Amygdala (tissue), 56 donors: ENCODE data around the gene FAM98B.
"Not testable (repeated sequence)": the region's sequence is repeated elsewhere in the genome, so short reads cannot be mapped to it uniquely, and the experiment has no call there.

Experiments used
- DNase-seq, 56 donors: peaks; one replicate each; lab custom pipeline; 2025; lab: John Stamatoyannopoulos, UW

The FAM98B gene

DNA sequence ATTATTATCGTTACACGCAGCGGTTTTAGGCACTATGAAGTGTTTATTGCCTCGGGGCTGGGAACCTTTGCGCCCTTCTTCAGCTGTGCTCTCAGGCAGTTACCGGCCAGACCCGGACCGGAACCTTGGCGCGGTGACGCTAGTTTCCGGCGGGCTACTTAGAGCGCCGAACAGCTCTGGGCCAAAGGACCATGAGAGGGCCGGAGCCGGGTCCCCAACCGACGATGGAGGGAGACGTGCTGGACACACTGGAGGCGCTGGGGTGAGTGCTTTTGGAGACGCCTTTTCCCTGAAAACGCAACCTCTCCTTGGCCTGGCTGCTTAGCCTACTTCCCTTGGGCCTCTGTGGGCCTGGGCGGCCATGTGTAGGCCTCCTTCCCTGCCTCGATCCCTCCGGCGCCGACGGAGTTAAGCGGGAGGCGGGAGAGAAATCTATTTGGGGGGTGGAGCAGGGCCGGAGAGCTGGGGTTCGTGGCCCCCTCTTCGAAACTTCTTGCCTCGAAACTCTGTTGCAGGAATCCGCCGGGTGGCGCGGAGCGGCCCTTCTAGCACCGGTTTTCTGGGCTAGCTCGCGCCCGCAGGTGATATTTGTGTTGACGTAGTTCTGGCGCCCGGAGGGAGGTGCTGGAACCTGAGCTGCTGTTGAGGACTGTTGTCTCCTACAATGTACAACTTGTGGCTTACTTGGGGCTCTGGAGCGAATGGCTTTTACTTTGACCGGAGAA is at the start of gene FAM98B:
FAM98B (plus strand) TSS at position 157 of the 725 bp plus-strand sequence; CDS start at position 192, 35 bp downstream.
- peak; percentile 41 to 93 (median 83) for DNase-seq

DNA sequence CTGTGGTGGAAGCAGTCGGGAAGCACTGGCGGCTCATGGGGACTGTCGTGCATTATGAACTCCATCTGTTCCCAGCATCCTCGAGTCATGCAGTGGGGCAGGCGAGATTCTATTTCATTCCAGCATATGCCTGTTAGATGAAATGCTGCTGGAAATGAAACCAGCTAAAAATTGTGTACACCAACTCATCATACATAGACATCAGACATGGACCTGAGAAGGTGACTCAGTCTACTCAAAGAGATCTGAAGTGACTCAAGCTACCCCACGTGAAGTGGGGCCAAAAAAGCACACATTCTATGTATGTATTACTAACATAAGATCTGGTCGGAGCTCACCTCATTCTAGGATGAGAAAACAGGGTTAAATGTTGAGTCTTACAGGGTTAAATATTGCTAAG is 47.5 kb upstream of the FAM98B start:
- no peak for DNase-seq

DNA sequence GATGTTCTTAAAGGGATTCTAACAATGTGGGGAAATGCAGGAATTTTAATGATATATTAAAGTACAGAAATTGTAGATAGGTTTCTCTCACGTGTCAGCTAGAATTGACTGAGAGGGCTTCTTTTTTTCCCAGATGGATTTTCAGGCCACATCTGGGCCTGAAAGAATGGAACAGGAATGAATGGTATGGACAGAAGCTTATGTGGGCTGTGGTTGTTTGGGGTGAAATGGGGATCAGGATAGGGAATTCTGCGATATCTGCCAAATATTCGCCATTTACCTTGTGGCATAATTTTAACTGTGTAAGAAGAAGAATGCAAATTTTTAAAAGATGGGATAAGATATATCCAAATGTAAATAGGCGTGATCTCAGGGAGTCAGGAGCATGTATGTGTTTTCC is 45.4 kb upstream of the FAM98B start:
- no peak for DNase-seq

DNA sequence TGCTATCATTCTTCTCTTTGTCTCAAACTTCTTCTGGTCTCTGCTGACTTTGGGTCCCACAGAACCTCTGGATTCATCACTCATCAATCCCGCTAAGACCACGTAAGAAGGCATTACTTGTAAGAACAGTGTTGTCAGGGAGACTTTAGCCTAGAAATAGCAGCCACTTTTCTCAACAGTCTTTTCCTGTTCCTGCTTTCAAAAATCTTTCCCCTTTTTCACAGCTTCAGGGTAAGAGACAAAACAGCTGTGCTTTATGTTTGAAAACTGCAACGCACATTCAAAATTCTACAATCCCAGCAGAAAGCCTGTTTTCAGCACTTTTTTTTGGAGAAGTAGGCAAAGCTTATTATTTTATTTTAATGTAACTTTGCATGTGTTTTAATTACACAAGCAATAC is 42.0 kb upstream of the FAM98B start:
- no peak for DNase-seq

DNA sequence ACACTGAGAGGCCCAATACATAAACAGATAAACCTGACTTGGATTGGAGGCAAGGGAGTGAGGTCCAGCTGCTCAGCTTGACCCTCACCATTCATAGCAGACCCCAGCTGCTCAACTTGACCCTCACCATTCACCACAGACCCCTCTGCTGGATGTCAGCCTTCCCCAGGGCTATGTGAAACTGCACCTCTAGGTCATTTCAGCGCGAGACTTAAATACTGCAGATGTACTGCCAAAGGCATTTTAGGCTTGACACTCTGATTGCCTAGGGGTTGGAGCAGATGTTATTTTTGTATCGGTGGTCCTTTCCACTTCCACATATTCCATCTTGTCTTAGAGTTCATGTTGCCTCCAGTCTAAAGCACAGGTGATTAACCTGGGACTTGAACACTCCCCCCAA is 41.5 kb upstream of the FAM98B start:
- DNase-seq = no peak

DNA sequence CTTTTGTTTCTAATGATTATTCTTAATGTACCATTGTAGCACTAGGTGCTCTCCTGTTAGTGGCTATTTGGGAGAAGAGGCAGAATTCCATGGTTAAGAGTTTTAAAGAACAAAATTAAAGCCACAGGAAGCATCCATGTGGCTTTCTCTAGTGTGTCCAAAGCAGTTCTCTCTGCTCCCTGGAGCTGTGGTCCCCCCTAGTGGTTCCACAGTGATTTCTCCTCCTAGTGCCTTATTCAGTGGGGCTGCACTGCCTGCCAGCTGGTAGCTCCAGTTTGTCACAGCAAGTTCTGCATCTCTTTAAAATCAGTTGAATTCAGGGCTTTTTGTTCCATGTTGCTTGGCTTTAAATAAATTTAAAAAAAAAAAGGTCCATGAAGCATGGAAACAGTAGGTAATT is 39.6 kb upstream of the FAM98B start:
- peak in 46 of 56 donors; percentile 0 to 73 (median 26) for DNase-seq

DNA sequence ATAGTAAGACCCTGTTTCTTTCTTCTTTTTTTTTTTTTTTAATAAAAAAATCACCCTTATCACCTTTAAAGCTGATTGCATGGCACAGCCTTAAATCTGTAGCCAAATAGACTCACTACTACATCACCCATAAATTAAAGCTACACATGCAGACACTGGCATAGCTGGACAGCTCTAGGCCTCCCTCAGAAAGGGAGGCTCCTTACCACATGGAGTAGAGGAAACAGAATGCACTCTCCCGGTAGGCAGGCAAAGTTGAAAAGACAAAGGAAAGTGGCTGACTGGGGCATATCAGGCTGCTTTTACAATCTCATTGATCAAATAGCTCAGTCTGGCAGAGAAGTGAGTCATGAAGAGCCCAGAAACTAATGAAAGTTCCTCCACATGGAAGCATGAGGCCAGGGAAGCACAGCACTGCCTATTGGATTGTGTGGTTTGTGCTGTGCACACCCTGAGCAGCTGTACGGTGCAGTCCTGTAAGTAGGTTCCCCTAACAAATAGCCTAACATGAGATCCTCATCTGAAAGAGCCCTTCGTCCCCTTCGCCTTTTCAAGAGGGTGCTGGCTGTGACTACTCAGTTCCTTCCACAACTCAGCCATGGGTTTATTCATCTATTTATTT is 32.7 kb upstream of the FAM98B start:
- no peak for DNase-seq

DNA sequence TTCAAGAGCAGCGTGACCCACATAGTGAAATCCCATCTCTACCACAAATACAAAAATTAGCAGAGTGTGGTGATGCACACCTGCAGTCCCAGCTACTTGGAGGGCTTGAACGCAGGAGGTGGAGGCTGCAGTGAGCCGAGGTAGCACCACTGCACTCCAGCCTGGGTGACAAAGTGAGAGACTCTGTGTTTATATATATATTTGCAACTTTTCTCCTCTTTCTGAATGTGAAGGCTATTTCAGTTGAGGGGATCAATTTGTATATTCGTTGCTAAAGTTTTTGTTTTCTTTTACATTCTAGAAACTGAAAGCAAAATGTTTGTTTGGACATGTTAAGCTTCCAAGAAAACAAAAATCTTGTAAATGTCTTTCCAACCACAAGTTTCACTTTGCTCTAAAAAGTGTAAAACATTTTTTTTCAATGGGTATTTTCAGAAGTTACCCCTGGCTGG is 29.8 kb upstream of the FAM98B start:
- no peak for DNase-seq

DNA sequence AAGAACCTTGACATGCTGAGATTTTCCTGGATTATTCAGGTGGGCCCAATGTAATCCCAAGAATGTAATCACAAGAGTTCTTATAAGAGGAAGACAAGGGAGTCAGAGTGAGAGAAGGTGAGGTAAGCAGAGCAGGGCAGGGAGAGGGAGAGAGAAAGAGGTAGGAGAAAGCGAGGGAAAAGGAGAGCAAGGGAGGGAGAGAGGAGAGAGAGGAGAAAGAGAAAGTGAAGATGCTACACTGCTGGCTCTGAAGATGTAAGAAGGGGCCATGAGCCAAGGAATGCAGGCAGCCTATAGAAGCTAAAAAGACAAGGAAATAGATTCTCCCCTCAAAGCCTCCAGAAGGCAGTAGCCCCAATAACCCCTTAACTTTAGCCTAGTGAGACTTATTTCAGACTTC is 28.7 kb upstream of the FAM98B start:
- DNase-seq = no peak

DNA sequence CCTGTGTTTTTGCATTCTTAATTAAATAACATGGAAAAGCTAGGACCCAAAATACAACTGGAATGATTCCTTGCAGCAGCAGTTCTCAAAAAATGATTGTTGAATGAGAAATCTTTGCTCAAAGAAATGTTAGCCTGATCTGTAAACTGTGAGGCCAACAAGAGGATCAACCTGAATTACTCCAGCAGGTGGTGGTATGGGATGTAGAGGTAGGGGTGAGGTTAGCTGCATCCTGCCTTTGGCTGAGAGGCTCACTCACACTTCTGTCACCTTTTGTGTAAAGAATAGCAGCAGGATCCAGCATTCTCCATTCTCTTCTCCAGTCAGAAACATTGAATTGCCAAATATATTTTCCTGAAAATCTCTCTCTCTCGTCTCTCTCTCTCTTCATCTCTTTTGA is 26.5 kb upstream of the FAM98B start:
- DNase-seq = no peak

DNA sequence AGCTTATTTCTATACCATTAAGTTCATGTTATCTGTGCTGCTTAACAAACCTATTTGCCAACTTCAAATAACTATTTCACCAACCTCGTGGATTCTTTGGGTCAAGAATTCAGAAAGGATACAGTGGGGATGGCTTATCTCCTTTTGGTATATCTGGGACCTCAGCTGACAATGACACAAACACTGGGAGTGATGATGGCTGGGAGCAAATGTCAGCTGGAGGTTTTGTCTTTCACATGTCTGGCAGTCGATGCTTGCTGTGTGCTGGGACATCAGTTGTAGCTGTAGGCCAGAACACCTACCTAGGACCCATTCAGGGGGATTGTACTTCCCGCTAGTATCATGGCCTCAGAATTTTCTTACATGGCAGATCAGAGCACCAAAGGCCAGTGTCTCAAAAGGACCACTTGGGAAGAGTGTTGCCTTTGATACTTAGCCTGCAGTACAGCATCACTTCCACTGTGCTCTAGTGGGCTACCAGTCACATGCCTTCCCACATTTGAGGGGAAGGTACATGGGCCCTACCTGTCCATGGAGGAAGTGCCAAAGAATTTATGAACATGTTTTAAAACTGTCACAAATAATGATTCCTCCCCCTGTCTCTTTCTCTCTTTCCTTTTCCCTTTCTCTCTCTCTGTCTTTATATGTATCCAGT is 23.7 kb upstream of the FAM98B start:
- DNase-seq = no peak

DNA sequence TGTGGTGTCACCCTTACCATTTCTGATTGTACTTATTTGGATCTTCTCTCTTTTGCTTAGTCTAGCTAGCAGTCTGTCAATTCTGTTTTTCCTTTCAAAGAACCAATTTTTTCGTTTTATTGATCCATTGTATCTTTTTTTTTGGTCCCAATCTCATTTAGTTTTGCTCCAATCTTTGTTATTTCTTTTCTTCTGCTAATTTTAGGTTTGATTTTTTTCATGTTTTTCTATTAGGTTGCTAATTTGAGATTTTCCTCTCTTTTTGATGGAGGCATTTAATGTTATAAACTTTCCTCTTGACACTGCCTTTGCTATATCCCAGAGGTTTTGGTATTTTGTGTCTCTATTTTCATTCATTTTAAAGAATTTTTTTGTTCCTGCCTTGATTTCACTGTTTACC is 16.9 kb upstream of the FAM98B start:
- no peak for DNase-seq

DNA sequence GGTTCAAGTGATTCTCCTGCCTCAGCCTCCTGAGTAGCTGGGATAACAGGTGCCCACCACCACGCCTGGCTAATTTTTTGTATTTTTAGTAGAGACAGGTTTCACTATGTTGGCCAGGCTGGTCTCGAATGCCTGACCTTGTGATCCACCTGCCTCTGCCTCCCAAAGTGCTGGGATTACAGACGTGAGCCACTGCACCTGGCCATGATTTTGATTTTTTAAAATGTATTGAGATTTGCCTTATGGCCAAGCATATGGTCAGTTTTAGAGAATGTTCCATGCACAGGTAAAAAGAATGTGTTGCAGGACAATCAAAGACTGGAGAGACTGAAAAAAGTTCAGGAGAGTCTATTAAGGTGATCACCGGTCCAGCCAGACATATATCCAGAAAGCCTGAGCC is 16.3 kb upstream of the FAM98B start:
- not testable (repeated sequence) for DNase-seq

DNA sequence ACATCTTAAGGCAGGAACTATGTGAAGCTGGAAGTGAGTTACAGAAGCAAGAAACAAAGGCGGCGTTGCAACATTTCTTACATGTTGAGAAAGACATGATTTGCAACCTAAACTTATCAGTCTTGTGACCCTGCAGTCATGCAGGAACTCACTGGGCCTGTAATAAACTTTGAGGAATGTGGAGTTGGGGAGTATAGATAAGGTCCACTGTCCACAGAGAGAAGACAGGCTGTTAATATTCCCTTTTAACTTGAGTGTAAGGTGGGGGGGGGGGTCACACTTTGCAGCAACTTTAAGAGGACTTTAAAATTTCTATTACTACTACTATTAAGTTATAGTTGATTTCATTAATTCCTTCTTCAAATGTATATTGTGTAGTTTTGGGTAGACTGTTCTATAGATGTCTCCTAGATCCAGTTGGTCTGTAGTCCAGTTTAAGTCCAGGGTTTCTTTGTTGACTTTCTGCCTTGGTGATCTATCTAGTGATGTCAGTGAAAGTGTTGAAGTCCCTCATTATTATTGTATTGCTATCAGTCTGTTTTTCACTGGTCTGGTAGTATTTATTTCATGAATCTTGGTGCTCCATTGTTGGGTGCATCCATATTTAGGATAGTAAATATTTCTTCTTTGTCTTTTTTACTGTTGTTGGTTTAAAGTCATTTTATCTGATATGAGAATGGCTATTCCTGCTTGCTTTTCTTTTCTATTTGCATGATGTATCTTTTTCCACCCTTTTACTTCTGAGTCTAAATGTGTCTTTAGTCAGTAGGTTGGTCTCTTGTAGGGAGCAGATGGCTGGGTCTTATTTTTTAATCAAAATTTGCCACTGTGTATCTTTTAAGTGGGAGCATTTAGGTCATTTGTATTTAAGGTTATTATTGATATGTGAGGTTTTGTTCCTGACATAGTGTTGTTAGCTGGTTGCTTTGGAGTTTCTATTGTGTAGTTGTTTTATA is 15.6 kb upstream of the FAM98B start:
- DNase-seq = no peak

DNA sequence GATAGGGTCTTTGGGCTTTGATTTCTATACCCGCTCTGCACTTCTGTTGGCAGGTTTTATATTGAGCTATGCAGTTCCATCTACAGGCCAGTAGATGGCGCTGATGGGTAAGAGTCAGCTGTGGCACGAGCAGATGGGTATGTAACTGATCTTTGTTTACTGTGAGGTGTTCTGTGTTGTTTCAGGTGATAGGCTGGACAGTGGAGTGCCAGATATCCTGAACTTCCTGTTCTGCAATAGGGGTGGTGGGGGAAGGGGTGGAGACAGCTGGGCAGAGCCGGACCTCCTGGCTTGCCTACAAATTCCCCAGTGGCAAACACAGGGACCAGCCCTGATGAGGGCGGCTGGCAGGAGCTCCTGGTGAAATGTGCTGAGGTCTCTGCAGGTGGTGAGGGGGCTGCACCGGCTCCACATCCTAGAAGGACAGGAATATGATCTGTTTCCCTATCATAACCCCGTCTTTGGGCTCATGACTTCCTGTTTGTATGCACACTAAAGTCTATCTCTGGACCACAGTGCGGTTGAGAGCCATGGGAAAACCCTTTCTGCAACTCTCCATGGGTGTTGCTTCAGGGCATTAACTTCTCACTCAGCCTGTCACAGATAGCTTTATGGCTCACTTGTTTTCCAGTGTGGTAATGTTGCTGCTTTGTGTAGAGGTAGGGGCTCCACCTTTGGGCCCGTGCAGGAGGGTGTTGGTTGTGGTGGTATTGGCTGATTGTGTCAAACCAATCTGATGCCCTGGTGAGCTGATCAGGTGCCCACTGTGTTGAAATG is 13.4 kb upstream of the FAM98B start:
- peak in 19 of 56 donors; percentile 1 to 37 (median 11) for DNase-seq

DNA sequence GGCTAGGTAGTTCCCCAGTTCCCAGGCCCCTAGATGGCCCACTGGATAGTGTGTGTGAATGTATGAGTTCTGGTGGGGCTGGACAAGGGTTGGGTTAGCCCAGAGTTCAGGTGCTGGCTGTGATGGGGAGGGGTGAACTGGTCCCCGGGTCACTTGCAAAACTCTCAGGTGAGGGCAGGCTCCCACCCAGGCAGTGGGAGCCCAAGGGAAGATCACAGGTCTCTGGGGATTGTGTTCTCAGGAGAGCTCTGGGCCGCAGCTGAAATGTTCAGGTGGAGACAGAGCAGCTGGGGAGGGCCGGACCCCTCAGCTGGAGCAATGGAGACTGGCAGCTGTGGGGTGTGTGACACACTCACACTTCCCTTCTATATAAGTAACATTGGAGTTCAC is 12.8 kb upstream of the FAM98B start:
- no peak for DNase-seq

DNA sequence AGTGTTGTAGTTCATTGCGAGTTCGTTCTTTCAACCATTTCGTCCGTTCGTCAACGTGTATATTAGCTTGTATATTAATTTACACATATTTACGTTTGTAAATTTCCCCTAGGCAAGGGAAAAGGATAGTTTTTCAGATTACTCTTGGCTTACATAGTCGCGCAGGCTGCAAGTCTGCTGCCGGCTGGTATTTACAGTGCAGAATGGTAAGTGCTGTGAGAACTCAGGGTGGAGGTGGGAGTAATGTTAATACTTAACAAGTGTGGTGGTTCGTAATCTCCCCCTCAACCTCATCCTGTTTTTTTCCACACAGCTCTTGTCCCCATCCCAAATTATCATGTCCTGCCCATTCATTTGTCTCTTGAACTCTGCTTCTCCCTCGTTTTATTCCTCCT is 766 bp downstream of the FAM98B start:
- DNase-seq = peak in 1 of 56 donors; percentile 26

DNA sequence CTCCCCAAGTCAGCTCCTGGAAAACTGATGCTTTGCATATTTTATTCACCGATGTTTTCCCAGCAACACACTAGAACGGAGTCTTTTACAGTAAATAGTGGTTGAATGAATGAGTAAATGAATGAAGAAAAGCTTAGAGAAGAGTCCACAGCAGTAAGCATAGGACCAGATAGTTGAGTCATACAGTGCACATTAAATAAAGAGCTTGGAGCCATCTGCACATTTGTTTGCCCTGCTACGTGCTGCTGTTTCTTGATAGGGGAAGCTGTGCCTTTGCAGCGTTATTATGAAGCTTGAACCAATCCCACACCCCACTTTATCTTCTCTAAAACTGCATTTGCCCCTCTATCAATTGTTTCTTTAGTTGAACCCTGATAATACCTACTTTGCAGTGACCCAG is 1.2 kb downstream of the FAM98B start:
- DNase-seq = no peak

DNA sequence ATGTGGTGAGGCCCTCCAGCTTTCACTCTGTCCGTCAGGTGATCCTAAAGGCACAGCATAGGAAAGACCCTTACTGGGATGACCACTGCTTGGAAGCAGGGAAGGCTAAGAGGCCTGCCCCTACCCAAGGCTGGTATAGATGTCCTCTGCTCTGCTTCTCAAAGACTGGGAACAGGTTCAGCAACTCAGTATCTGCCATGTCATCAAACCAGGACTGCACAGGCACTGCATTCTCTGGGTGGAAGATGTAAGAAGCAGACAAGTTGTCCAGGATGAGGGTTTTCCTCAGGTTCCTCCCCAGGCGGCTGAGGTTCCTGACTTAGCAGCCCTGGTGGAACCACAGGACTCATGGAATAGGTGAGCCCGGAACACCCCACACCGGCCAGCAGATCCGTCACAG is 4.7 kb downstream of the FAM98B start:
- DNase-seq = no peak

DNA sequence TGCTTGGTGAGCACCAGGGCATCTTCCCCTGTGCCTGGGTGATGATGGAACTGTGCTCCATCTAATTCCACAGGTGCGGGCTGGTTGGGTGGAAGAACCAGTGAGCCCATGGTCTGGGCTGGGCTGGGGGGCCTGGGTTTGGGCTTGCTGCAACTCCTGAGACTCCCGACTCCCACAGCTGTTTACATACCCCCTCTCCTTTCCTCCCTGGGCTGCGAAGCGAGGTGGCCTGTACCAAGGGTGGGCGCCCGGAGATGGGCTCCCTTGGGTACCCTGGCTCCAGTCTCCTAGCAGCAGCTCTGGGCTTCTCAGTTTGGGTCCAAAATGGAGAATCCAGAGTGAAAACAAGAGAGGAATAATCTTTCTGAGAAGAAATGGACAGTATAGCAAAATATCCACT is 5.6 kb downstream of the FAM98B start:
- no peak for DNase-seq
